22Rv1 (cell line): ENCODE measurements around the gene SDHAF1.

Source experiments
- H3K27ac ChIP-seq: fragments of 450-650 bp; 2 replicates; pipeline ENCODE4 v1.5.1; 2017
- ZFX ChIP-seq: fragments of 450-650 bp; IDR thresholded peaks from 2 replicates; pipeline ENCODE4 v1.6.1; 2017; ENCODE audit warnings: antibody characterized with exemption, borderline replicate concordance
- TF ChIP-seq, protein P1 (sequence below): fragments of 450-650 bp; IDR thresholded peaks from 2 replicates; pipeline ENCODE4 v1.5.1; 2017; ENCODE audit warnings: mild to moderate bottlenecking

SDHAF1 gene

DNA sequence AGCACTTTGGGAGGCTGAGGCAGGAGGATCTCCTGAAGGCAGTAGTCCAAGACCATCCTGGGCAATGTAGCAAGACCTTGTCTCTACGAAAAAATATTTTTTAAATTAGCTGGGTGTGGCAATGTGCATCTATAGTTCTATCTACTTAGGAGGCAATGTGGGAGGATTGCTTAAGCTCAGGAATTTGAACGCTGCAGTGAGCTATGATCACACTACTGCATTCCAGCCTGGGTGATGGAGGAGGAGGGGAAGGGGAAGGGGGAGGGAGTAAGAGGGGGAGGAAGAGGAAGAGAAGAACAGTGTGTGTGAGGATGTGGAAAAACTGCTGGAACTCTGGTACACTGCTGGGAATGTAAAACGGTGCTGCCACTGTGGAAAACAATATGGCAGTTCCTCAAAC lies 46.8 kb downstream of the SDHAF1 start:
- no peak overlapping the region for H3K27ac ChIP-seq
- no peak for TF ChIP-seq ZFX
- TF ChIP-seq, protein P1, sequence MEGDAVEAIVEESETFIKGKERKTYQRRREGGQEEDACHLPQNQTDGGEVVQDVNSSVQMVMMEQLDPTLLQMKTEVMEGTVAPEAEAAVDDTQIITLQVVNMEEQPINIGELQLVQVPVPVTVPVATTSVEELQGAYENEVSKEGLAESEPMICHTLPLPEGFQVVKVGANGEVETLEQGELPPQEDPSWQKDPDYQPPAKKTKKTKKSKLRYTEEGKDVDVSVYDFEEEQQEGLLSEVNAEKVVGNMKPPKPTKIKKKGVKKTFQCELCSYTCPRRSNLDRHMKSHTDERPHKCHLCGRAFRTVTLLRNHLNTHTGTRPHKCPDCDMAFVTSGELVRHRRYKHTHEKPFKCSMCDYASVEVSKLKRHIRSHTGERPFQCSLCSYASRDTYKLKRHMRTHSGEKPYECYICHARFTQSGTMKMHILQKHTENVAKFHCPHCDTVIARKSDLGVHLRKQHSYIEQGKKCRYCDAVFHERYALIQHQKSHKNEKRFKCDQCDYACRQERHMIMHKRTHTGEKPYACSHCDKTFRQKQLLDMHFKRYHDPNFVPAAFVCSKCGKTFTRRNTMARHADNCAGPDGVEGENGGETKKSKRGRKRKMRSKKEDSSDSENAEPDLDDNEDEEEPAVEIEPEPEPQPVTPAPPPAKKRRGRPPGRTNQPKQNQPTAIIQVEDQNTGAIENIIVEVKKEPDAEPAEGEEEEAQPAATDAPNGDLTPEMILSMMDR, result no peak

DNA sequence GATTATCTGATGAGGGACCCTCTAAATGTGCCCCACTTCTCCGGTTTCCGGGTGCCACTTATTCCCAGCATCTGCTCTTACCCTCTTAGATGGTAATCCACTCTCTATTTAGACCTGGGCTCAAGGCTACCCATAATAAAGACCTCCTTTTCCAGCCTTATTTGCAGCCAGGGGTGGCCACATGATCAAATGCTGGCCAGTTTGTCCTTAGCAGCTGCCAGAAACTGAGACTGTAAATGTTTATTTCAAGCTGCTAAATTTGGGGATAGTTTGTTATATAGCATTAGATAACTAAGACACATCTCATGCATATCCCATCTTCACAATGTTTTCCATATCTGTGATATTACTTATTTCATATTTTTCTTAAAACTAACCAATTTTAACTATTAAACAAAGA lies 49.0 kb downstream of the SDHAF1 start:
- H3K27ac ChIP-seq, result no peak overlapping the region
- TF ChIP-seq ZFX, result no peak
- TF ChIP-seq, protein P1, result no peak
